ENCODE measurements around the gene CASK.
A peak's percentile ranks its signal among the peaks of the same experiment; 100 is the strongest.
"Not testable (repeated sequence)": the region's sequence is repeated elsewhere in the genome, so short reads cannot be mapped to it uniquely, and the experiment has no call there.

The CASK gene

DNA sequence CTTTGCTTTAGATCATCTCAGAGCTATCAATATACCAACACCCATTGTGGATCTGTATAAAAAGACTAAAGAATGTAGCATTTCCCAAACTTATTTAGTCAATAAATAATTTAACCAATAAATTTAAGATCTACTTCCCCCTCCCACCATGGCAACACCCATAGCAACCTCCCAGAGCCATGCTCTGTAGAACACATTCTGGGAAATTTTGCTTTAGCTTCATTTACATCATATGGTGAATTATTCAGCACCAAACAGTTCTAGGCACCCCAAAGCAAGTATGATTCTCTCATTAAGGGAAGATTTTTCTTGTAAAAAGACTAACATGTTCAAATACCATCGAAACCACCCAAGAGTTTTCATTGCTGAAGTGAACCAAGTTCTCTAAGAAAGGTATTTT is 315.1 kb downstream of the CASK start:
- no peak for DNase-seq

DNA sequence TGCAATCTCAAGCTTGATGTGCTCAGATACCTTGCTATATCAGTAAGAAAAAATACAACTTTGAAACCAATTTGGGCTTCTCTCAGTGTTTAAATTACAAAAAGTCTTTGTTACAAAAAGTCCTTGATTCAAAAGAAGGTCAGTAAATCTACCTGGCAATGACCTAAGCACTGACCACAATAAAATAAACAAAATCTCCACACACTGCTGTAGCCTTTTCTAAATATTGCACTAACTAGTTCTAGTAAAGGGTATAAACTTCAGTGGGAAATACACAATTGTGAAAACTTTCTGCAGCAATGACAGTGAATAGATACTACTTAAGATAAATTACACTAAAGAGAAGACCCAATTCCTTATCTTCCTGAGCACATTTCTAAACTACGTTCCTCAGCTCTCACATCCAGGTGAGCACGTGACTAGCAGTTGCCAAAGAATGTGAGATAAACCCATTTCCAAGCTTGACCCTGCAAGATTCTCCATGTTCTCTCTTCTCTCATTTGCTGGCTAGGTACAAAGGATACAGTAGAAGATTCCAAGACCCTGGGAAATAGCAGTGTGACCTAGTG is 316.0 kb downstream of the CASK start:
- DNase-seq = no peak

DNA sequence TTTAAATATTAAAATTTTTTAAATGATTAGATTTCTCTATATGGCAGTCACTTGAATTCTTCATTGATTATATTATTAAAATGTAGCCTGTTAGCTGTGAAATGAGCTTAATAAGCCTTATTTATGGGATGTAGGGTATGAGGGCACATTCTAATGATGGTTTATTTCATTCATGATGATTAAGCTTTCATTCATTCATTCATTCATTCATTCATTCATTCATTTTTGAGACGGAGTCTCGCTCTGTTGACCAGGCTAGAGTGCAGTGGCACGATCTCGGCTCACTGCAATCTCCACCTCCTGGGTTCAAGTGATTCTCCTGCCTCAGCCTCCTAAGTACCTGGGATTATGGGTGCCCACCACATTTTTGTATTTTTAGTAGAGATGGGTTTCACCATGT is 317.3 kb downstream of the CASK start:
- DNase-seq = not testable (repeated sequence)

DNA sequence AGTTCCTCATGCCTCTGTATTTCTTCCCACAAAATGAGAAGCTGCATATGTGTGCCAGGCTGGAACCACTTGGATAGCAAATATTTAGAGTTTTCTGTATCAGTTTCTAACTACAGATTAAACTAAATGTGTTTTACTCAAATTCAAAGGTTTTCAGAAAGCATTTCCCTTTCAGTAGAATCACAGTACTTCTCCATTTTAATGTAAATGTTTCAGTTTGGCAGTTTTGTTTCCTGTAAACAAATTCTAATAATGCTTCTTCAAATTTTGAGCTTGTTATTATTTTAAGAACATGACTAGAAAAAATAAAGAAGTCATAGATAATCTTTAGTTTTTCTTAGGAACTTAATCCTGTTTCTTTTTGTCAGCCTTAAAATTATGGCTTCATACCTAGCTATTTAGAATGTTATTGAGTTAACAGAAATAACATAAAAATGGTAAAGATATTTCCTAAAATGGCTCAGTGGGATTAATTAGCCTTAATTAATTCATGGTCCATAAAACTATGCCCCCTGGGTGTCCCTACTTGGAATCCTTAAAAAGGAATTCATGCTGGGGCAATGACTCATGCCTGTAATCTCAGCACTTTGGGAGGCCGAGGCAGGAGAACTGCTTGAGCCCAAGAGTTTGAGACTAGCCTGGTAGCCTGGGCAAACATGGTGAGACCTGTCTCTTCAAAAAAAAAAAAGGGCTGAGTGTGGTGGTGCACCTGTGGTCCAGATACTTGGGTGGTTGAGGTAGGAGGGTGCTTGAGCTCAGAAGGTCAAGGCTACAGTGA is 318.4 kb downstream of the CASK start:
- DNase-seq = no peak

DNA sequence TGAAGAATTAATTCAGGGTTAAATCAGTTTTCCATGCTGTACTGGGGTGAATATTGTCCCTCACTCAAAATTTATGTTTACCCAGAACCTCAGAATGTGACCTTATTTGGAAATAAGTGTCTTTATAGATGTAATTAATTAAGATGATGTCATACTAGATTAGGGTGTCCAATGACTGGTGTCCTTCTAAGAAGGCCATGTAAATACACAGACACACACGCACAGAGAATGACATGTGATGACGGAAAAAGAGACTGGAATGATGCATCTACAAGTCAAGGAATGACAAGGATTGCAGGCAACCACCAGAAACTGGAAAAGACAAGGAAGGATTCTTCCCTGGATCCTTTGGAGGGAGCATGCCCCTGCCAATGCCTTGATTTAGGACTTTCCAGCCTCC is 319.2 kb downstream of the CASK start:
- DNase-seq = no peak

DNA sequence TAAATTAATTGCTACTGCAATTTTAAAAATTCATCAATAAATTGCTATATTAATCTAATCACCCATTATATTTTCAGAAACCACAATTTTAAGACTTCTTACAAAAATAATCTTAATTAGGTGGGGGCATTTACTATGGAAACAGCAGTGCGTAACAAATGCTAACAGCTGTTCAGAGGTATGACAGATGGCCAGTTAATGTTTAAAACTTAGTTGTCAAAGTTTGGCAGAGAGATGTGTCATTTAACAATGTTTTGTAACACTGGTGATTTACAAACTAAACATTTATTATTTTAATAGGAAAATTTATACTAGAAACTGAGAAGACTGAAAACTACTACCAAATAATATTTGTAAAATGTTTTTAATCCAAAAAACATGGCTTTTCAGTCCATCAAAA is 319.8 kb downstream of the CASK start:
- no peak for DNase-seq

DNA sequence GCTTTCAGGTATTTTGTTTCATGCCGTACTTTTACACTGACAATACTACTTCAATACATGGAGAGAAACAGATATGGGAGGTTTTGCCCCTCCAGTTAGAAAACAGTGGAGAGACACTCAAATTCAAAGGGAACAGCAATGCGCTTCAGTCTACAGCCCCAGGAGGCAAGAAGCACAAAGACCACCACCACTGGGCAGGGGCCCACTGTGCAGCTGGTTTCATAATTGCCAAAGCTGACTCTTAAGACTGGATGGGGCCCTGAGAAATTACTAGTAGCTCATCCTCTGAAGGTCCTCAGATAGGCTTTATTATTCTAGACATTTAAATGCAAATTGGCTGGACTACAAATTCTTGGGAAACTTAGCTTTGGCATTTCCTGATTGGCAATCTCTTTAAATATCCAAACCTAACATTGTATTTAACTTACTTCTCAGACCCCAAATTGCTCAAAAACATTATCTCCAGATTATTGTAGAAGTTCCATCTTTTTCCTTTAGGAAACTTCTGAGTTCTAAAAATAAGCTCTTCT is 320.5 kb downstream of the CASK start:
- no peak for DNase-seq

DNA sequence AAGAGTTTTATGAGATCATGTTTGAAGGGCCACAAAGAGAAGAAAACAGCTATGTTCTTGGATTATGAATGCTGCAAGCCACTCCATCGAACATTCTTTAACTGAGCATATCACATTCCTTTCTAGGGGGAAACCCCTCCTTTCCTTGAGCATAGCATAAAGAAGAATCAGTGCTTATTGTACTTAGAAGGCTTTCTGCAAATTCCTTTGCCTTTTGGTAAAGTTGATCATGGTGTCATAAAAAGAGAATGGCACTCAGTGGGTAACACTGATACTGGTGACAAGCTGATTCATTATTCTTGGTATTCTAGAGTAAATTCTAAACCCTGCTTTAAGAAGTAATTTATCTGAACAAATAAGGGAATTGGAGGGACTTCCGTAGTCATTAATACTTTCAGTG is 323.1 kb downstream of the CASK start:
- DNase-seq = no peak

DNA sequence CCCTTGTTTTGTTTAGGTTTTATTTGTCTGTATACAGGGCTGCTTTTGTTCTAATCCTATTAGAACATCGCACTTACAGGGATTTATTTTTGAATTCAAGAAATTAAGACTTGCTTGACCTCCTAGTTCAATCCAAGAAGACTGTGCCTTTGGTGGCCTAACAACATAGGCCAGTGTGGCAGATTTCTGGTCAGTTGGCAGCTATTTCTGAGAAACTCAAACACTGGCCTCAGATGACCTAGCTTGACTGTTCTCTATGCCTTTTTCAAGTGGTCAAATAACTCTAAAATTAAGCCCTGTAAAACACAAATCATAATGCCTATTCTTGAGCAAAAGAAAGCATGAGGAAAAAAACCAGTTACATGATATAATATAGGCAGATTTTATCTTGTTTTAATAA is 323.8 kb downstream of the CASK start:
- no peak for DNase-seq

DNA sequence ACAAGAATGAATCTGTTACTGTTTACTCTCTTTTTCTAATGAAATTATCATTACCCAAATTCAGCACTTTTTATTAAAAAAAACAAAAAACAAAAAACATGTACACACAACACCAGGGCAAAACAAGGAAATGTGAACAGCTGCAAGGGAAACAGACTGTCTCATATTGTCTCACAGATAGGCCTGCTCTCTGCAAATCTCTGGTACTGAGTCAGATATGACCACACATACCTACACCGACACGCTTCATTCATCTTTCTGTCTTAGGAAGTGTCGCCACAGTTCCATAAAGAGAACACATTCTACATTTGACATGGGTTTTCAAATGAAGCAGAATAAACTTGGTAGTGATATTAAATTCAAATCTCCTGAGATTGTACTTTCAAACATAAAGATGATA is 326.8 kb downstream of the CASK start:
- DNase-seq = no peak

DNA sequence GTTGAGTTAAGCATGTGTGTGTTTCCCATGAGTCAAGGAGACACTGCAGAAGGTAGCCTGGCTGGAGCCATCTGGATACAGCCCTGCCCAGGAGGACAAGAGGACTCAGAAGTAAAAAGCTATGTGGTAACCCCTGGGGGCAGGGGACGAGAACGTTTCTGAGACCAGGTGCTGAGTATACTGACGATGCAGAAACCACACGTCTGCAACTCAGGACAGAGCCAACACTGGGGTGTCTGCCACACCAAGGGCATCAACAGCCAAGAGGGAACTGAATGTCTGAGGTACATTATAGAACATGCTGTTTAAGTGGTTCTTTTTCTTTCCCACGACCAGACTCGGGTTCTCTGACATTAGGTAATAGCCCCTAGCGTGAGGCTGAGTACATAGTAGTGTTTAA is 328.7 kb downstream of the CASK start:
- DNase-seq = no peak

DNA sequence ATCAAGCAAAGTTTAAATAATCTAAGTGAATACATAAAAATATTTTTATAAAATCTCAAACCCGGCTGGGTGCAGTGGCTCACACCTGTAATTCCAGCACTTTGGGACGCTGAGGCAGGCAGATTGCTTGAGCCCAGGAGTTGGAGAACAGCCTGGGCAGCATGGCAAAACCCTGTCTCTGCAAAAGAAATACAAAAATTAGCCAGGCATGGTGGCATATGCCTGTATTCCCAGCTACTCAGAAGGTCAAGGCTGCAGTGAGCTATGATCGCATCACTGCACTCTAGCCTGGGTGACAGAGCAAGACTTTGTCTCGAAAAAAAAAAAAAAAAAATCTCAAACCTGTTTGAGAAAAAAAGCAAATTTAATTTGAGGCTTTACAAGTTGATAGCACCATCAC is 331.4 kb downstream of the CASK start:
- no peak for DNase-seq

DNA sequence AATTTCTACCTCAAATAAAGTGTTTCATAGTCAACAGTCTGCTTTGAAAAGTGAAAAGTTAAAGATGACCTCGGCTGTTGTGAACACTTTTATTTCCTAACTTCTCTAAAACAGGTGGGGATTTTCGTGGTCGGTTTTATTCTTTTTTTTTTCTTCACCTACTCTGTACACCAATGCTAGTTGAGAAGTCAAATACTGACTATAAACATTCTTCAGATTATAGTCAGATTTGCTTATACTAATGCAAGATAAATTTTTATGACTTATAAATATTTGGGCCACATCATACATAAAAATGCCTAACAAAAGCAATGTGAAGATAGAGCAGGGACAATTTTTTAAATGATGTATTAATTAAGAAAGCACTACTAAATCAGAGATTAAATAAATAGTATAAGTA is 332.7 kb downstream of the CASK start:
- DNase-seq = no peak

DNA sequence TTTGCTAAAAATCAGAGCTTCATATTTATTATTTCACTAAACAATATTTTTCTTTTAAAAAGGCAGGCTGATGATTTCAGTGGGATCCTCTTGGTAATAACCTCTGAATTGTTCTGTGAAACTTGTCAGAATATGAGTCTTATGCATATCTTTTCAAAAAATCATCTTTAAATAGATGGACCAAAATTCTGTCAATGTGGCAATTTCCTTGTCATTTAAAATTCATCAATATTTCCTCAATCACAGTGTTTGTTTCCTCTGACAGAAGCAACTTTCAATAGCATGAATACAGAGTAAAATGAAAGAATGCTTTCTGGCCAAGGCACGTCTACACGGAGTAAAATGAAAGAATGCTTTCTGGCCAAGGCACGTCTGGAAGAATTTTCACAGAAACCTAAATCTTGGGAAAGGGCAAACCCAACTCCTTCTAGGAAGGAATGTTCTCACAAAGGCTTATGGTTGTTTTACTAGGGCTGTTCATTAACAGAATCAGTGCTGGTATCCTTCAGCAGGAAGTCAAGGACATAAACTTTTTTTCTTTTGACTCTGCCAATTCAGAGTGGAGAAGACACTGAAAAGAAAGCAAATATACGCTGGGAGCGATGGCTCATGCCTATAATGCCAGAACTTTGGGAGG is 333.6 kb downstream of the CASK start:
- no peak for DNase-seq

DNA sequence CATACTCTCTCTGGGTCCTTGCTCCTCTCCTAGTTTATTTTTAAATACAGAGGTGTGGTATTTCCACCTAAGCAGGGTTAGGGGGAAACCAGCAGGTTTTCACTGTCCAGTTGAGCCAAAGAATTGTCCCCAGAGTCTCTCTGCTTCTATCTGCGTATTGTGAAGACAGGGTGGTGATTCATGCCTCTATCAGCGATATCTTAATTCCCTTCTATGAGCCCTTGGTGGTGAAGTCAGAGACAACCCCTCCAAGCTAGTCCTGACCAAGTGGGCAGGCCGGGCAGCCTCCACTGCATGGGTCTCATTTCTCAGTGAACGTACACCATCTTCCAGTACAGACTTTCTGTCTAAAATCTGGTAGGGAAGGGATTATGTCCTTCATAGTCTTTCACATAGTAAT is 335.1 kb downstream of the CASK start:
- no peak for DNase-seq

DNA sequence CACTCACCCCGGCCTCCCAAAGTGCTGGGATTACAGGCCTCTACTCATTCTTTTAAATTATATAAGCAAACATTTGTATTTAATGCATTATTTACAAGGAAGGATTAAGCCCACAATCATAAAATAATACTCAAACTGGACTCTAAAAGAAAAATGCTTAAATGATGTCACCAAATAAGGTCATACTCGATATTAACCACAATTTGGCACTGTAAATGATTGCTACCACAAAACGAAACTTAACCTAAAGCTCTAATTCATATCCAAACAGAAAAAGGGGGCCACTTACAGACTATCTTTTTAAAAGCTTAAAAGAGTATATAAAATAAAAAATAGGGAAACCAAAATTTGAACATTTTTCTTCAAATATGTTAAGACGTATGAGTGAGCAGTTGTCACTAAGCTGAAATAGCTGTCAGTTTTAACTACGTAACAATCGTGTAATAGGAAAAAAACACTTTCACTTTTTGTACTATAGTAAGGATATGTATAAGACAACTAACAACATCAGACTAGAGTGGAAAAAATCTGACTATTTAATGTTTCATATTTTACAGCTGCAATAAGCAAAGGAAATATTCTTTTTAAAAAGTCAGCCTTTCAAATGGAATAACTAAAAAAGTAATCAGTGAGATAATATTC is 342.8 kb downstream of the CASK start:
- DNase-seq = no peak

DNA sequence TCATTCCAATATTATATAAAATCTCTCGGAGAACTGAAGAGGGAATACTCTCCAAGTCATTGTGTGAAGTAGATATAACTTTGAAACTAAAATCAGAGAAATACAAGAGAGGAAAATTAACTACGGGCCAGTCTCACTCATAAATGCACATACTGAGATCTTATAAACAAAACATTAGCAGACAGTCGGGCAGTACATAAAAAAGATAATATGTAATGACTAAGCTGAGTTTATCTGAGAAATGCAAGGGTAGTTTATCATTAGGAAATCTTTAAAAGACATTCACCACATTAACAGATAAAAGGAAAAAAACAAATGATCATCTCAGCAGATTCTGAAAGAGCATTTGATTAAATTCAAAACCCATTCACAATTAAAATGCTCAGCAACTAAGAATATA is 359.5 kb downstream of the CASK start:
- no peak for DNase-seq

DNA sequence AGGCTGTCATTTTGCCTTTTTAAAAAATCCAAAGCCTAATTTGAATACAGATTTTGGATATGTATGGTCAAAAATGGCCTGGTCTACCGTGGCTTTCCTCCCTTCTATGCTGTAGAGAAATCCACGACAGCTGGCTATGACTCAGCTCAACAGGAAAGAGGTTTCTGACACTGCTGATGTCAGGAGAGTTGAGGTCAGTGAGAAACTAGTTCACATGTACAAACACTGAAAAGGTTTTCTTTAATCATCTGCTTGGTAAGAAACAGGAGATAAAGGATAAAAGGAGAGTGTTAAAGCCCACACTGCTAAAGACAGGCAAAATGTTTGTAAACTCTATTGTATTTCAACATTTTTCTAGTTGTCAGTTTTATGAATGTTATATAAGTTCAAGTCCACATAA is 362.3 kb downstream of the CASK start:
- peak; percentile 71 for DNase-seq

DNA sequence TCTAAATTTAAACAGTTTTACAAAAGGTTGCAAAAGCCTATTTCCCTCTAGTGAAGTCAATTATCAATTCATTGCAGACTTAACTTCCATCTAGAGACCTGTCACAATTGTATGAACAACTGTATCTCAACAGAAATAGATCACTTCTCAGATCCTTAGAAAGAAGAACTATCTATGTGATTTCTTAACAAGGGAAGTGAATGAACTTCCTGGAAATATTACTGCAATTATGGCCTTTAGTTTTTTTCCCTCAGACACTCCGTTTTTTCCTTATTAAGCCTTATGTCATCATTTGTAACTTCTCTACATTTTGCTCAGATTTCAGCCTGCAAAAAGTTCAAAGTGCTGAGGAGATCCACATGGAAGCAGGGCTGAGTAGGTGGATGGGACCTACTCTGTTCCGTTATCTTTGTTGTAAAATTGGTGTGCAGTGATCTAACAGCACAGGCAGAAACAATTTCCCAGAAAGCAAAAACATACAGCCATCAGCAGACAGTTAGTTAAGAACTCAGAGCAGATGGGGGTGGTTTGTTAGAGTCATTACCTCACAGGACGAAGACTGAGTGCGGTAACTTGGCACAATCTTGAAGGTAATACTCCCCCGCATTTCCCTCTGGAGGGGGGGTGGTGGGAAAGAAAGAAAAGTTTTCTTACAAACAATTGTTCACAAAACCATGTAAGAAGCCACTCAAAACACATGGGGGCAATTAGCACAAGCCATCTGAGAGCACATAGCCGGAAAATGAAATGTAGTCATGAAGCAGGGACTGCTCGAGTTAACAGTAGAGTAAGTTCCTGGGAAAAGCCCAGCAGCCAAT is 363.9 kb downstream of the CASK start:
- DNase-seq = peak; percentile 81

DNA sequence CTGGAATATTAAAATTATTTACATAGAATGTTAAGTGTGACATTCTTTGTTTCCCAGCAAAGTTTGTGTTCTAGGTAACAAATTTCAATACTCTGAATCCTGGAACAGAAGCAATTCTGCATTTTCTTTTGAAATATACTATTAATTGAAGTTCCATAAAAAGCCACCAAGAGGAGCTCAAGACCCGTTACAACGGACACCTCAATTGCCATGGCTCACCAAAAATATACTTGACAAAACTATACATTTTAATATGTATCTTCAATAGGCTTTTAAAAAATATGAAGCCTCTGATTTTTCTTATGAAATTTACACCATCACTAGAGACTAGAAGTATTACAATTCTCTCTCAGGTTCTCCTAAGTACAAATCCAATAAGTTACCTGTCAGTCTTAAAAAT is 364.8 kb downstream of the CASK start:
- DNase-seq = peak; percentile 1

DNA sequence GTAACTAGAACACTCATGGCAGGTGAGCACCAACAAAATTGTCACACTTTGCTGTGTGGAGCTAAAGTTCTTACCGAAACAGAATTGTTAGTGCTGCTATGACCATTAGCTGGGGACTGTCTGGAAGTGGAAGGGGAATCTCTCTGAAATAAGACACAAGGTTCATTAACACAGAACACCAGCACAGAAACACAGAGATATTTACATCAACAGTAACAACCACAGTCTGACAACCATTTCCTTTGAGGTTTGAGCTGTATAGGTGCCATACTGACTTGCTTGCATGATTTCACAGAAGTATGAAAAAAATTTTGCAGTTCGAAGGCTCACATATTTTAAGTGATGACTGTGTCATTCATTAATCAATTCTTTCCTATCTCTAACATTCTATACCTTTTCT is 366.4 kb downstream of the CASK start:
- peak; percentile 21 for DNase-seq

DNA sequence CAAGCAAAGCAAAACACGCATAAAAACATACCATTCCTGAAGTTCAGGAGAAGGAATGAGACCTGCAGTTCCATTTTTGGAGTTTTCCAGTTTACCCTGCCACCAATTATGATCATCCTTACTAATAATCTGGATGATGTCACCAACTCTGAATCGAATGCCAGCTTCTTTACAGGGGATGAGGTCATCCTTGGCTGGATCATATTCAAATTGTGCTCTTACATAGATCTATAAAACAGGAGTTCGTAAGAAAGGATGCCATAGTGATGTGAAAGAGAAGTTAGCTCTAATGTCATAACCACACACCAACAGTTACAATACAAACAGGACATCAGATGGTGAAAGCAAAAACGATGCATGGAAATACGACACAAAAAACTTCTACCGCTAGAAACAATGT is 369.7 kb downstream of the CASK start:
- peak; percentile 0 for DNase-seq

DNA sequence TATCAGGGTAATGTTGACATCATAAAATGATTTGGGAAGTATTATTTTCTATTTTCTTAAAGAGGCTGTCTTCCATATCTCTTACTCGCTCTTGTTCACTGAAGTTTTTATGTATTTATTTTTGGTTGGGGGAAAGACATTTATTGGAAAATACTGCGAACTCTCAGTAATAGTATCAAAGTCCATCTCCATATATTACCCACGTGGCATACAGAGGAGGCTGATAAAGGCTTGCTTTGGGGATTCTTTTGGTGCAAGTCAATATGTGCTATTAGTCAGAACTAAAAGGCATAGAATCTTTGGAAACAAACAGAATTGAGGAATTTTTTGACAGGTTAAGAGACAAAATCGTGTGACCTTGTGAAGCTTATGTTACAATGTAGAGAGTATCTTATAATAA is 374.9 kb downstream of the CASK start:
- DNase-seq = no peak

All from MV-4-11 (cell line).